Thyroid gland (tissue), 4 donors: ENCODE results near the gene C21orf91.

Experiments
- POLR2A ChIP-seq, 2 donors: fragments of 450-650 bp; IDR thresholded peaks; one replicate each; pipeline ENCODE4 v1.6.1; 2017; ENCODE audit warnings: antibody characterized with exemption in 2 of 2, mild to moderate bottlenecking in 2 of 2, moderate library complexity in 1 of 2
- TF ChIP-seq, protein P1 (sequence below), 6 experiments: fragments of 200-600 bp in 3 of 6; fragments of 450-650 bp in 3 of 6; sonication (generic) in 3 of 6; IDR thresholded peaks; one replicate each; pipeline ENCODE4 v1.5.1; 2016 to 2019; ENCODE audit warnings: antibody characterized with exemption in 6 of 6, mild to moderate bottlenecking in 2 of 6, inconsistent platforms in 1 of 6, moderate library complexity in 1 of 6

DNA sequence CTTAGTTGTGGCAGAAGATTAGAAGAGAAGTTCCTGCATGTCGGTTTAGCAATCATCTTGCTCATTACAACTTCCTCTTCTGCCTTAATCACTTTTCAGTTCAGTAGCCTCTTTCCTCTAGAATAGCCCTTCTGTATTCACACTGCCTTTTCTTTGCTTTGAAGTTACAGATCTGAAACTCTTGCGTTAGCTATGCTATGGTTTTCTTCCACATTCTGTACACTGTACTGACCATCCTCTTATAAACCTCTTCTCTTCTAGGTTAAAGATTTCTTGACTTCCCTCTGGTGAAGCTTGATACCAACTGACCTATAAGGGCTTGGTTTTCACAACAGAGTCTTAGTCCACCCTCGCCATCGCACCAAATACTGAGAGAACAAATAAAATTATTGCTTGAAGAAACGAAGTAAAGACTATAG is 35.0 kb downstream of the C21orf91 start:
- TF ChIP-seq, protein P1, sequence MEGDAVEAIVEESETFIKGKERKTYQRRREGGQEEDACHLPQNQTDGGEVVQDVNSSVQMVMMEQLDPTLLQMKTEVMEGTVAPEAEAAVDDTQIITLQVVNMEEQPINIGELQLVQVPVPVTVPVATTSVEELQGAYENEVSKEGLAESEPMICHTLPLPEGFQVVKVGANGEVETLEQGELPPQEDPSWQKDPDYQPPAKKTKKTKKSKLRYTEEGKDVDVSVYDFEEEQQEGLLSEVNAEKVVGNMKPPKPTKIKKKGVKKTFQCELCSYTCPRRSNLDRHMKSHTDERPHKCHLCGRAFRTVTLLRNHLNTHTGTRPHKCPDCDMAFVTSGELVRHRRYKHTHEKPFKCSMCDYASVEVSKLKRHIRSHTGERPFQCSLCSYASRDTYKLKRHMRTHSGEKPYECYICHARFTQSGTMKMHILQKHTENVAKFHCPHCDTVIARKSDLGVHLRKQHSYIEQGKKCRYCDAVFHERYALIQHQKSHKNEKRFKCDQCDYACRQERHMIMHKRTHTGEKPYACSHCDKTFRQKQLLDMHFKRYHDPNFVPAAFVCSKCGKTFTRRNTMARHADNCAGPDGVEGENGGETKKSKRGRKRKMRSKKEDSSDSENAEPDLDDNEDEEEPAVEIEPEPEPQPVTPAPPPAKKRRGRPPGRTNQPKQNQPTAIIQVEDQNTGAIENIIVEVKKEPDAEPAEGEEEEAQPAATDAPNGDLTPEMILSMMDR (IDR thresholded peaks at IDR 0.05) = no peak
- TF ChIP-seq POLR2A (IDR thresholded peaks at IDR 0.05) = no peak
